ENCODE data around the gene PLEKHA1.

PLEKHA1 gene

DNA sequence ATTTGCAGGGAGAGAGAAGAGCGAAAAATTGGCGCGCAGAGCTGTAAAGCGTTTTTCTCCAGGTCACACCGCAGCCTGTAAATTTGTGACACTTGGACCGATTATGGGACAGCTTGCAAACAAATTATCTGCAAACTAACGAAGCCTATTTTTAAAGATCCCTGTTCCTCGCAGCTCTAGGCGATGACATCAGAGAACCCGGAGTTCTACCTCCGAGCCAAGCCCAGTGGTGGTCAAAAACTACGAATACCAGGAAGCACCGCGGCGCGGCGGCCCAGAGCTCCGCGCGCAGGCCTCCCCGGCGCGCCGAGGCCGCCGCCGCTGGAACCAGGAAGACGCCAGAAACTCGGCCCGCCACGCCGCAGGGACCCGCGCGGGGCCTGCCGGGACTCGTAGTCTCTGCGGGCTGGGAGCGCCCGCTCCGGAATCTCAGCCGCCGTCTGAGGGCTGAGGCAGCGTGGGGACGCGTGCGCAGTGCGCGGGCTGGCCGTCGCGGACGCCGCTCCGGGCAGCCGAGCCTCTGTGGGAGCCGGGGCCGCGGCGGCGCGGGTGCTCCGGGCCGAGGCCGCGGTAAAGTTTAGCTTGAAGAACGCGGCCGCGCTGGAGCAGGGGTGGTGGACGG, at the start of gene PLEKHA1:
Gene PLEKHA1 (plus strand): TSS at position 472 of the 622 bp plus-strand sequence. CDS start 18,493 bp downstream, outside the sequence.
- DNase-seq: peak; percentile 97

DNA sequence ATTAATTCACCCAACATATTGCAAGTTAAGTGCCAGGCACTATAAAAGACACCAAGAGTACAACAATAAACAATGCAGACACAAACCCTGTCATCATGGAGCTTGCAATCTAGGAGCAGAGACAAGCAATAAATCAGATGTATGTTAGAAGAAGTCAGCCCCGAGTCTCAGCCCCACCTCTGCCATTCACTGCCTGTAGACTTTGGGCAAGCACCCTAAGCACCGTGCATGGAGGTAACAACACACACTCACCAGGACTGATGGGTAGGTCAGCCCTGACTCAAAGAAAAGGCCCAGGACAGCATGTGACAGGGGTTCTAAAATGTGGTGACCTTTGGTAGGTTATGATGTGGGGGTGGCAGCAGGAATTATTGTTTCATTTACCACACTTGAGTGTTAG, 49.3 kb upstream of the PLEKHA1 start:
- no peak for DNase-seq

DNA sequence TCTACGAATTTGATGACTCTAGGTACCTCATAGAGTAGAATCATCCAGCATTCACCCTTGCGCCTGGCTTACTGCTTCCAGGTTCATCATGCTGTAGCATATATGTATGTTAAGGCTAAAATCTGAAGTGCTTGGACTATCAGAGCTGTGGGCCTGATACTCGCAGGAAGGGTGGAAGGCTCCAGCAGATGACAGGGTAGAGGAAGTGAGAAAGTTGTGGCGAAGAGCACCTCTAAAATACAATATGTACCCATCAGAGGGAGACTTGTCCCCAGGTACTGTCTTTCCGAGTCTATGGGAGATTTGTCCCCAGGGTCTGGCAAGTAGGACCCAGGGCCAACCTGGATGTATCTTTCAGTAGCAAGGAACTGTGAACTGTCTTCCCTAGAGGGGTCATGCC, 48.1 kb upstream of the PLEKHA1 start:
- no peak for DNase-seq

DNA sequence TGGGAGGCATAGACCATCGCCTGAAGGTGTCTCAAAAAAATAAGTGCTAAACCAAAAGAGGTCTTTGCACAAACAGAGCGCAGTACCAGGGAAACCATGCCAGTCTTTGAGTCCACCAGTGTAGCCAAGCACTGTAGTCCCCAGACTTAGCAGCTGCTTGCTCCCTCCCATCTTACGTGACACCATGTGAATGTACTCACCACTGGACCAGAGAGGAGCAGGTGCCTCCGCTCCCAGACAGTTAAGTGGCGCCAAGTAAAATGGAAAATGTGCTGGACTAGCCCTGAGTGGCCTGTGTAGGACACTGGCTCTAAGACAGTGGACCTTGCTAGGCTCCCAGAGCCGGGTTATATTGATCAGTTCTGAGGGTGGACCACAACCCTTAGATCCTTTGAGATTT, 47.7 kb upstream of the PLEKHA1 start:
- DNase-seq: no peak

DNA sequence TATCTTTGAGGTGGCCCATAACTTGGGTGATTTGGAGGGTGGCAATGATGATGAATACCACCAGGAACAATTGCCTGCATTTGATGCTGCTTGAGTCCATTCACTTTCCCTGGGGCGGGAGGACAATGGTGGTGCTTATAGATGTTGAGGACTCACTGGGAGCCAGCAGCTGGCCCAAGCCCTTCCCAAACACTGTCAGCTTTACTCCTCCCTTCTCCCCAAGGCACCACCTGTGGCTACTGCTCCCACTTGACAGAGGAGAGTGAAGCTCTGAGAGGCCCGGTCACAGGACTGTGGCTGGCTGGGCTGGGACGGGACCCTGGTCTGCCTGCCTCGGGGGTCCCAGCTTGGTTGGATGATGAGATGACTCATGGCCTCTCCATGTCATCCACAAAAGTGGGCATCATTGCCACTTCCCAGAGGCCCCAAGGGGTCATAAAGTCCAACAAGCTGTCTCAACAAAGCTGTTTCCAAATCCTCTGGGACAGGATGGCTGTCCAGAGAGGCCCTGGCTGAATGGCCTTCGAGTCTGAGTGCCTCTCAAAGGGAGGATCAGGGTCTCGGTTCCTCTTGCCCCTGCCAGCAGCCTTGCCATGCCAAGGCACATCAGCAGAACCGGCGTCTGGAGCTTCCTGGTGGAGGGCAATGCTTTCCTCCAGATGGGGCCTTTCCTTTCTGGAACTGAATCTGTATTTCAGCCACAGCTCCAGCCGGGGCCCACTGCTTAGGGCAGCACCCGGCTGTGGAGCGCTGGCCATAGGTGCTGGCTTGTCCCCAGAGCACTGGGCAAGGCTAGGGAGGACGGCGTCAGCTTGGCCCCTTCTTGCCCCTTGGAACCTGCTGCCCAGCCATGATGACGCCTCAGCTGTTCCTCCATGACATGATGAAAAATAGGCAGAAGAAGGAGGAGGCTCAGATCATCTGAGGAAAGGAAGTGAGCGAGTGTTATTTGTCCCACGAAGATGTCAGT, 47.0 kb upstream of the PLEKHA1 start:
- DNase-seq: no peak

DNA sequence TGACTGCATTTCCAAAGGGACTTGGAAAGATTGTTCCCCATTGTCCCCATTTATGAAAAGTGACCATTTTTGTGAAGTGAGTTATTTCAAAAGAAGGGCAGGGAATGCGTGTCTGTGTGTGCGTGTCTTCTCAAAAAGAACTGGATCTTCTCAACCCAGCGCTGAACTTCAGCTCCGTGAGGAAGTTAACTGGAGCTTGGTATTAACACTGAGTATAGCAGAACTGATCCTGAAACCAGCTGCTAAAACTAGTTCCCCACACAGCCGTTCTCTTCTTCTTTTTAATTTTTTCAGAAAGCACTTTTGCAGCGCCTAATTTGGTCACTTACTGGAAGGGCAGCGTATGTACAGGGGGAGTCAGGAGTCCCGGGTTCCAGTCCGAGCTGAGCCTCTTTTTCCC, 45.8 kb upstream of the PLEKHA1 start:
- no peak for DNase-seq

DNA sequence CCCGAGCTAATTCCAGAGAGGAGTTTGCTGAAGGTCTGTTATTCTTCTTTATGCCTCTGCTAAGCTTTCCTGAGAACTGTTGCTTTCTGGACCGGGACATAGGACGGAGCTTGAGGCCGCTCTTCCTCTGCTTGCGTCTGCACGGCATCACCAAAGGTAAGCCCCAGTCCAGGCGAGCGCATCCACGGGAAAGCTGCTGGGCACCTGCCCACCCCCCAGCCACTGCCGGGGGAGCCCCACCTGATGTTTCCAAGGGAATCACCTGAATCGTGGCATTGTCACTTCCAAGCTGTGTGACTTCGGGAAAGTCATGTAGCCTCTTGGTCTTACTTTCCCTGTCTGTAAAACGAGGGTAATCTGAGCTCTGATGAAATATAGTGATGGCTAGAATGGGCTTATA, 45.1 kb upstream of the PLEKHA1 start:
- no peak for DNase-seq

DNA sequence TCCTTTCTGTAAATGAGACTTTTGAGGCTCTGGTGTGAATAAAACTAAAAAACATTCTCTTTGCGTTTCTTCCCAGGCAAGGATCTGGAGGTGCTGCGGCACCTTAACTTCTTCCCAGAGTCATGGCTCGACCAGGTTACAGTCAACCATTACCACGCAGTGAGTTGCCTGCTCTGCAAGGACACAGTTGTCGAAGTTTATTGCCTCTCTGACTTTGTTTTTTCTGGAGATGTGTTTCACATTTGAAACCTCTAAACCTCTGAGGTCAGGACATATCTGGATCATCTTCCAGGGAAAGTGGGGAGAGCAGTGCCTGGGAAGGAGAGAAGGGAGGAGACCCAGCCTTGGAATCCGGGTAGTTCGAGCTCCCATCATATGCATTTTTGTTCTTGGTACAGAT, 43.4 kb upstream of the PLEKHA1 start:
- peak; percentile 41 for DNase-seq

DNA sequence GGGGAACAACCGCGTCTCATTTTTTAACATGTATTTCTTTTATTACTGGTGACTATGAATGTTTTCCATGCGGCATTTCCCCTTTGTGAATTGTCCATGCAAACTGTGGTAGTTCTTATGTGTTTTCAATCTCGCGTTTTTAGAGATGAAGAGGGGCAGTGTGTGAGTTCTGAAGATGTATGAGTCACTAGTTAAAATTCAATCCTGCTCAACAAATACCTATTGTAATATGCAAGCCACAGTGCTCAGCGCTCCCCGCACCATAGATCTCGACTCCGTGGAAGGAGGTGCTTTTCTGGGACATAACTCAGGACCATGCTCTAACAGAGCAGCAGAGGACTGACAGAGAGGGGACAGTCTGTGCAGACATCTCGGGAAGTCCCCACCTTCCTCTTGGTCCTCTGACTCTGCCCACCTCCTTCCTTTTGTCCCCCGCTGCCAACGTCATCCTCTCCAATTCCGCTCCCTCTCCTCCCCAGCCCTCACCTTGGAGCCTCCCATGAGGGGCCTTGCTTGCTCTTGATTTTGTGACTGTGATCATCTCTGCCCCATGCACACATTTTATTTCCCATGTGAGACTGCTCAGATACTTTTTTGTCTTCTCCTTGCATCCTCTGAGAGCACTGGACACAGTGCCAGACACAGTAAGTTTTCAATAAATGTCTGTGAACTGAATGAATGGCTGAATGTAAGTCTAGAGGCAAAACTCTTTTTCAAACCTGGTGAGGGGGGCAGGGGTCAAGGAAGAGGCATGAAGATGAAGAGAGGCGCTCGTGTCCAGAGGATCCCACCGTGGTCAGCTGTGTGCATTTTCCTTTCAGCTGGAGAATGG, 42.7 kb upstream of the PLEKHA1 start:
- peak; percentile 74 for DNase-seq

DNA sequence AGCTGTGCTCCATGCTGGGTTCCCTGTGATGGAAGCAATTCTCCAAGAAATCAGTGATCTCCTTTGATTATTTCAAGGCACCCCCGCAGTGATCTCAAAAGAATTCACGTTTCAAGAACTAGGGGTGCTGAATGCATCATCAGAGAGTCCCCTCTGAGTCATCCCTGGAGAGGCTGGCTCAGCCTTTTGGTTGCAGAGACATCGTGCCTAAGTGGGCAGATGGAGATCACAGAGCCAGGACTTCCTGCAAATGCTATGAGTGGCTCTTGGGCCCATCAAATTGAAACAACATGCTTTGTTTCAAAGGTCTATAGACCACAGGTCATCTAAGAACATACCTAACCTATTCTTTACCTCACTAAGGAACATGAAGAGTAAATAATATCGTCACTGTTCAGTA, 41.5 kb upstream of the PLEKHA1 start:
- no peak for DNase-seq

DNA sequence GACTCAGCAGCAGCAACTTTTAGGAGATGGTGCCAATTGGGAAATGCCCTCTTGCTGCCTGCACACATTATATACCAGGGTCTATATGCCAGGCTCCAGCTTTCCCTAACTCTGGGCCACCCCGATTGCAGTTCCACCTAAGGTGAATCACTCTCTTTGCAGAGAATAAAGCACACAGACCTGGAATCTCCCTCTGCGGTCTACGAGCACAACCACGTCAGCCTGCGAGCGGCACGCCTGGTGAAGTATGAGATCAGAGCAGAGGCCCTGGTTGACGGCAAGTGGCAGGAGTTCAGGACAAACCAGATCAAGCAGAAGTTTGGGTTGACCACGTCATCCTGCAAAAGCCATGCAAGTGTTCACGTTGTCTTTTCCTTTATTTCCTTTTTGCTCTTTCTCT, 38.2 kb upstream of the PLEKHA1 start:
- no peak for DNase-seq

DNA sequence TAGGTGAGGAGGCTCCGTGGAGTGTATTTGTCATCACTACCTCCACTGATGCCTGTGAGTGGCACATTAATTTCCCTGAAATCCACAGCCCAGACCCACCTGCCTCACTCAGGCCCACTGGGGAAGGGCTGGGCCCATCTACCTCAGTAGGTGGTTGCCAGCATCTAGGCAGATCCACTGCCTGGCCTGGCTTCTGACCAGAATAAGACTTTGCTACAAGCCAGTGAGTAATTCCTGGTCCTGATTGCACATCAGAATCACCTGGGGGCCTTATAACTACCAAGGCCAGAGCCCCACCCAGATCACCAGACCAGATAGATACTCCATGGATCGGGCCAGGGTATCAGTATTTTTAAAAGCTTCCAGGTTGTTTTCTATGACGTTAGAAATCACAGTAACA, 37.5 kb upstream of the PLEKHA1 start:
- no peak for DNase-seq

DNA sequence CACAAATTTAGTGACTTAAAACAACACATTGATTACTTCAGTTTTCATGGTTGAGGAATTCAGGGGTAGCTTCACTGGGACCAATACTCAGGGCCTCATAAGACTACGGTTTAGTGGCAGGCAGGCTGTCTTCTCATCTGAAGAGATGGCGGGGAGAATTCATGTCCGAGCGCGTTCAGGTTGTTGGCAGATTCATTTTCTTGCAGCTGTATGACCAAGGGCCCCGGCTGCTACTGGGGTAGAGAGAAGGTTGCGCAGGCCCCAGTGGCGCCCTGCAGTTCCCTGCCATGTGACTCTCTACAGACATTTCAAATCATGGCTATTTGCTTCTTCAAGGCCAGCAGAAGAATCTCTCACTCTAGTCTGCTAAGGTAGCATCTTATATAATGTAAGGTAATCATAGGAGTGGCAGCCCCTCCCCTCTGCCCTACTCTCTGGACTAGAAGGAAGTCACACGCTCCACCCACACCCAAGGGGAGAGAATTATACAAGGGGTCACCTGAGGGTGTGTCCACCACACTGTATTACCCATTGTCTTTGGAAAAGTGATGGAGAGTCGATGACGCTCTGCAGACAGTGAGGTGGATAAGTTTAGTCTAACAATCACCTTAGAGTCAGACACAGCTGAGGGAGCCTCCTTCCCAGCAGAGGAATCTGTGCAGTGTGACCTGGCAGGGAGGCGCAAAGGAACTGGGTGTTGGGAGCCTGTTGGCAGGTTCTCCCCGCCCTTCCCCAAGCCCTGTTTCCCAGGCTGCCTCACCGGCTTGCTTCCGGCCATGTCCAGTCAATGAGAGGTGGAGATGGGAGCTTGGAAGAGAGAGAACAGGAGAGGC, 35.7 kb upstream of the PLEKHA1 start:
- DNase-seq: no peak

DNA sequence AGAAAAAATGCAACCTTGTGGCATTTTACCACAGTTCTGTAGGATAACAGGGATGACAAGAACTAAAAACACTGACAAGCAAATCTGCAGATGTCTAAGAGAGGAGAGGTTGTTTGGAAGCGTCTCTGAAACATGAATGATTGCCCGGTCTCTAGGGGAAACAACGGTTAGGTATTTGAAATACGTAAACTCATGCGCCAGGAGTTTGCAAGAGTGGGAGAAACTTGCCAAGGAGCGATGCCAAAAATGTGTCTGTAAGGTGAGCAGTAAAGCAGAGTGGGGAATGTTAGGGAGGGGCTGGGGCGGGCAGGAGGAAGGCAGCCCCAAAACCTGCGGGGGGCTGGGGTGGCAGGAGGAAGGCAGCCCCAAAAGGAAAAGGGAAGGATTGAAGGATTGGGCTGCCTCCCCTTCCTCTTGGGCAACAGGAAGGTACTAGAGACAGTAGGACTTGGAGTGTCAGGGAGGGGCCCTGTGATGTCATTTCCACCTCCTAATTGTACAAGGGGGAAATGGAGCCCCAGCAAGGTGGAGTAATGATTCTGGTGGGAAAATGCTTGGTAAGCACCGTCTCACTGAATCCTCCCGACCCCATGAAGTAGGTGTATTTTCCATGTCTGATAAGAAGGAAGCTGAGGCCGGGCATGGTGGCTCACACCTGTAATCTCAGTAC, 33.2 kb upstream of the PLEKHA1 start:
- DNase-seq: no peak

DNA sequence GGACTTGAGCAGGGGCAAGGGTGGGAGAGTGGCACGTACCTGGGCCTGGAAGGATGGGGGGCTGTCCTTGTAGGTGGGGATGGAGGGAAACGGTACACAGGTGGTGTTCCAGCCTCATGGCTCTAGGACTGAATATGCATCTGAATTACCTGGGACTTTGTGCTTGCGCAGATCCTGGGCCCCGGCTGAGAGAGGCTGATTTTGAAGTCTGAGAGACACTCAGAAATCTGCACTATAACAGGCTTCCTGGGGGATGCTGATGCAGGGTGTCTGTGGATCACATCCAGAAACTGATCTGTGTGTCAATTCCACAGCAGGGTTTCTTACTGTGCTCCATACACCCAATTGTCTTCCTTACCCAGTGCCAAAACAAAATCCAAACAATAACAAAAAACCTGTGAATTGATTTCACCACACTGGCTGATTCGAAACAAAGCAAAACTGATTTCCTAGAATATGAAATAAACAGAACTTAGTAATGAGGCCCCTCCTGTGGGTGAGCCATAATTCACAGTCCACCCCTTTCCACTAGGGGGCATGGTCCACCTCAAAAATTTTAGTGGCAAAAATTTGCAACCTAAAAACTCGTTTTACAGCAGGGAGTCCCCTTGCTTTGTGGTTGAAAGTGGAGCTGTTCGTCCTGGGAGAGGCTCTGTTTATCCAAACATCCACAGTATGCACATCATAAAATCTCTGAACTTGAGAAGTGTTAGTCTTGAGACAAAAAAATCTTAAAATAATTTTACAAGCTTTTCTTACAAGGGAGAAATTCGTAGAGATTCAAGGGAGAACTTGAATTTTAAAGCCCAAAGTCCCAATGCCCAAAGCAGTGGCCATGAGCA, 32.0 kb upstream of the PLEKHA1 start:
- peak; percentile 78 for DNase-seq

DNA sequence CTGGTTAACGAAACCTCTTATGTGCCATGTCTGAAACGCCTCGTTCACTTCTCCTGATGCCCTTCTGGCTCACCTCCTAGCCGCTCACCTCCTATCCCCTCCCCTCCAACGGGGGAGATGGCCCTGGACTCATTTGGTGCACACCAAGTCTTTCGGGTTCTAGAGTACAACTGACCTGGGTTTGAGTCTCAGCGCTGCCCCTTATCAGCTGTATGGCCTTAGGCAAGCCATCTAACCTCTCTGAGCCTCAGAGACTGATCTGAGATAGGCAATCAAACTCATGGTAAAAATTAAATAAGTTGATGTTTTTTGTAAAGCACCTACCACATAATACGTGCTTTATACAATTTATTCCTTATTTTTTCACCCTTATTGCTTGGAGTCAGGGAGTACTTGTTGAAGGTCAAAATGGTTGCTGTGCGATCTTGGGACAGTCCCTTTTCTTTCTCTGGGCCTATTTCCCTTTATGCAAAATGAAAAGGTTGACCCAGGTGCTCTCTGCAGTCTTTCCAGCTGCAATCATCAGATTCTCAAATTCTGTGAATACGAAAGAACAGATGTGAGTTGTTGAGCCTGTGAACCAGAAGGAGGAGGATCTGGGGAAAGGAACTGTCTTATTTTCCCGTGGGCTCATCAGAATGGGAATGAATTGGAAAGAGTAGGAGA, 31.2 kb upstream of the PLEKHA1 start:
- DNase-seq: no peak

DNA sequence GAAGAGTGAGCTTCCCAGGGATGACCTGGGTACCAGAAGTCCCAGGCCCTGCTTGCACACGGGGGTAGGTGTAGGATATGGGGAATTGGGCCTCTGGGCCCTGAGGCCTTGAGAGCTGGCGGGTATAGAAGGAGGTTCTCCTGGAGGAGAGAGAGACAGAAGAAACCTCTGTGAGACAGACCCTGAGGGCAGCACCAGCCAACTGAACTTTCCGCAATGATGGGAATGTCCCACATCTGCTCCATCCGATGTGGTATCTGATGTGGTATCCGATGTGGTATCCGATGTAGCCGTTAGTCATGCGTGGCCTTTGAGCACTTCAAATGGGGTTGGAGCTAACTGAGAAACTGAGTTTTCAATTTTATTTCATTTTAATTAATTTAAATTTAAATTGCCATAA, 30.6 kb upstream of the PLEKHA1 start:
- no peak for DNase-seq

DNA sequence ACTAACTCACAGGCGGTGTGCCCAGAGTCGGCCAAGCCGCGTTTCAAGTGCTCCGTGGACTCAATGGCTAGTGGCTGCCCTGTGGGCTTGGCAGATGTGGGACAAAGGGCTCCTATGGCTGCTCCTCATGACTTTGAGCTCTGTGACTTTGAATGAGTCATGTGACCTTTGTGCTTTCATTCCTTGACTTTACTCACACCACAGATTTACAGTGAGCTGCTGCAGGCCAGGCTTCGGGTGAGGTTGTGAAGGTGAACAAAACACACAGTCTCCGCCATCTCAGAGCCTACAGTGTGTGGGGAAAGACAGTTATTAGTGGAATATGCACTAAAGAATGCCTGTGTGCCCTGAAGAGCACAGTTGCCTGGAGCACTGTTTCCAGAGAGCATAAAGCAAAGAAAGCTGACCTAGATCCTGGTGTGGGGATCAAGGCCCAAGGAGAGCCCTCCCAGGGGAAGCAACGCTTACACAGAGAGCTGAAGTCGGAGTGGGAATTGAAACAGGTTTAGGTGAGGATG, 29.7 kb upstream of the PLEKHA1 start:
- peak; percentile 47 for DNase-seq

DNA sequence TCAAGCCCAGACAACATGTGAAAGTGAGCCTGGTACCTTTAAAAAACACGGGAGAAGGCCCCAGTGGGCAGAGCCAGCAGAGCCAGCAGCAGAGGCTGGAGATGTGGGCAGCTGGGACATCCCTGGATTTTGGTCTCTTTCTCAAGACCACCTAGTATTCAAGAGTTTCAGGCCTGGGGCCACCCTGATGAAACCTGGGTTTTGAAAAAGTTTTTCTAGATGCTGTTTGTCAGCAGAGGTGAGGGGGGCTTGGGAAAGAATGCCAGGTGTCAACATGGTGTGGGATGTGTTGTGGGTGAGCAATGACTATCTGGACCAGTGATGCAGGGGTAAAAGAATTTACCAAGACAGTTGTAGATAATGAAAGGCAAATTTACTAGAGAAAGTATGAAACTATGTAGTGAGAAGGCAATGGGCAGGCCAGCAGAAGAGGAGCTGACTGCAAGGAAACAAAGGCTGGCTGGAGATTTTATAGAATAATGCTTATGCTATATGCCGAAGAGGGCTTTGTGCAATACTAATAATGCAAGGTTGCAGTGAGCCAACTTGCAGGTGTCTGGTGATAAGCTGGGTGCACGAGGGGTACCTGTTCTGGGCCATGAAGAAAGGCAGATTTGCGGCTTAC, 28.1 kb upstream of the PLEKHA1 start:
- DNase-seq: no peak

All from midbrain (tissue), 1 donor.